ENCODE data around the gene OTULINL. TPM values are rescaled to one million over a fixed set of nuclear protein-coding genes. Genes with fewer than 3 reads are reported as not detected.
A peak's percentile ranks its signal among the peaks of the same experiment; 100 is the strongest.

Gene OTULINL
- total RNA-seq, 4 donors from 2014 or later: 3.8 to 12.3 (median 4.6) TPM

GRCh38 chr5:14617441-14617840 lies 35.8 kb downstream of the OTULINL start:
- 86 to 88% methylated on average over 4 of the region's 4 CpGs for WGBS, 2 donors
- Histone ChIP-seq H3K27ac (no peak overlapping the region), H3K4me3 (no peak overlapping the region), H3K27me3 (no peaks in the 10 kb centered on the region), H3K9me3 (peaks cover 0 to 15% (median 2%) of the 10 kb centered on the region in 4 donors), H3K36me3 (peaks cover 0 to 3% (median 0%) of the 10 kb centered on the region in 3 donors), H3K4me1 (no peaks in the 10 kb centered on the region)
- TF ChIP-seq EP300 (IDR thresholded peaks at IDR 0.05) (no peak), POLR2A (IDR thresholded peaks at IDR 0.05) (no peak)
- DNase-seq (ENCODE audit: low spot score in 2 of 2): no peak

GRCh38 chr5:14627270-14627669 lies 45.7 kb downstream of the OTULINL start:
- no peak for DNase-seq (ENCODE audit: low spot score in 2 of 2)
- TF ChIP-seq EP300 (IDR thresholded peaks at IDR 0.05): no peak
- TF ChIP-seq CTCF (IDR thresholded peaks at IDR 0.05): no peak
- TF ChIP-seq POLR2A (IDR thresholded peaks at IDR 0.05): no peak
- Histone ChIP-seq H3K27me3 (no peaks in the 10 kb centered on the region), H3K27ac (no peak overlapping the region), H3K4me1 (no peaks in the 10 kb centered on the region), H3K4me3 (no peak overlapping the region), H3K9me3 (peaks cover 0 to 7% (median 0%) of the 10 kb centered on the region in 4 donors), H3K36me3 (no peaks in the 10 kb centered on the region)

- Histone ChIP-seq H3K27ac (no peak overlapping the region), H3K27me3 (no peaks in the 10 kb centered on the region), H3K36me3 (no peaks in the 10 kb centered on the region), H3K9me3 (no peaks in the 10 kb centered on the region), H3K4me1 (no peaks in the 10 kb centered on the region), H3K4me3 (no peak overlapping the region)
- TF ChIP-seq EP300 (IDR thresholded peaks at IDR 0.05): no peak
- TF ChIP-seq POLR2A (IDR thresholded peaks at IDR 0.05): no peak
- no peak for TF ChIP-seq CTCF (IDR thresholded peaks at IDR 0.05)
- peak in 1 of 2 donors; percentile 36 for DNase-seq (ENCODE audit: low spot score in 2 of 2)
- 10 to 11% methylated on average over 3 of the region's 3 CpGs for WGBS, 2 donors
Observed at GRCh38 chr5:14628346-14628745, 46.8 kb downstream of the OTULINL start.

GRCh38 chr5:14630671-14631070 lies 49.1 kb downstream of the OTULINL start:
- 89 to 91% methylated on average over 2 of the region's 2 CpGs for WGBS, 2 donors
- H3K4me3 ChIP-seq: no peak overlapping the region

GRCh38 chr5:14635656-14636055 lies 54.1 kb downstream of the OTULINL start:
- no peak for DNase-seq (ENCODE audit: low spot score in 2 of 2)
- Histone ChIP-seq H3K4me3 (no peak overlapping the region), H3K9me3 (no peaks in the 10 kb centered on the region), H3K36me3 (no peaks in the 10 kb centered on the region), H3K27ac (no peak overlapping the region), H3K4me1 (no peaks in the 10 kb centered on the region), H3K27me3 (no peaks in the 10 kb centered on the region)
- TF ChIP-seq CTCF (IDR thresholded peaks at IDR 0.05): no peak
- no peak for TF ChIP-seq POLR2A (IDR thresholded peaks at IDR 0.05)
- no peak for TF ChIP-seq EP300 (IDR thresholded peaks at IDR 0.05)
- 74 to 75% methylated on average over 2 of the region's 2 CpGs for WGBS, 2 donors

More at GRCh38 chr5:14630671-14631070, 49.1 kb downstream of the OTULINL start:
- no peak for DNase-seq (ENCODE audit: low spot score in 2 of 2)
- Histone ChIP-seq H3K36me3 (no peaks in the 10 kb centered on the region), H3K27me3 (no peaks in the 10 kb centered on the region), H3K4me1 (no peaks in the 10 kb centered on the region), H3K9me3 (no peaks in the 10 kb centered on the region), H3K27ac (no peak overlapping the region)
- no peak for TF ChIP-seq CTCF (IDR thresholded peaks at IDR 0.05)
- no peak for TF ChIP-seq EP300 (IDR thresholded peaks at IDR 0.05)
- TF ChIP-seq POLR2A (IDR thresholded peaks at IDR 0.05): no peak

- WGBS, 2 donors: 73 to 79% methylated on average over 10 of the region's 10 CpGs
- no peaks in the 10 kb centered on the region for H3K27me3 ChIP-seq
- H3K4me1 ChIP-seq: no peaks in the 10 kb centered on the region
- no peaks in the 10 kb centered on the region for H3K9me3 ChIP-seq
- H3K27ac ChIP-seq: no peak overlapping the region
- DNase-seq (ENCODE audit: low spot score in 2 of 2): no peak
- no peaks in the 10 kb centered on the region for H3K36me3 ChIP-seq
- TF ChIP-seq EP300 (IDR thresholded peaks at IDR 0.05): no peak
- no peak for TF ChIP-seq POLR2A (IDR thresholded peaks at IDR 0.05)
- no peak for TF ChIP-seq CTCF (IDR thresholded peaks at IDR 0.05)
- H3K4me3 ChIP-seq: no peak overlapping the region
Observed at GRCh38 chr5:14640765-14641164, 59.2 kb downstream of the OTULINL start.
